Left lung (tissue), 10 donors: ENCODE measurements around the gene CALCB. TPM values are rescaled to one million over a fixed set of nuclear protein-coding genes. Genes with fewer than 3 reads are reported as not detected.
A peak's percentile ranks its signal among the peaks of the same experiment; 100 is the strongest.

Experiments
- ATAC-seq: fragments of 200-7000 bp; cut with Tn5 transposase; one replicate; pipeline ENCODE4 v1.9.1; 2020; ENCODE audit warnings: moderate library complexity
- DNase-seq, 4 donors: peaks; one replicate each; pipeline ENCODE4 v3.0.0-alpha.2; 2013 to 2020
- H3K27ac ChIP-seq, 2 donors: fragments of 200-600 bp; sonication (generic) in 1 of 2; one replicate each; pipeline versions ENCODE4 v1.5.0 to v1.8.0; 2020 to 2021
- H3K27me3 ChIP-seq, 2 donors: fragments of 200-600 bp; sonication (generic) in 1 of 2; one replicate each; pipeline versions ENCODE4 v1.5.0 to v1.8.0; 2020 to 2021
- H3K36me3 ChIP-seq, 2 donors: fragments of 200-600 bp; sonication (generic) in 1 of 2; one replicate each; pipeline versions ENCODE4 v1.5.0 to v1.8.0; 2020 to 2021
- H3K4me1 ChIP-seq, 2 donors: fragments of 200-600 bp; one replicate each; pipeline ENCODE4 v1.8.0; 2021
- H3K4me3 ChIP-seq, 2 donors: fragments of 200-600 bp; sonication (generic) in 1 of 2; one replicate each; pipeline versions ENCODE4 v1.5.0 to v1.8.0; 2020 to 2021; ENCODE audit warnings: mild to moderate bottlenecking in 1 of 2
- H3K9me3 ChIP-seq, 2 donors: fragments of 200-600 bp; sonication (generic) in 1 of 2; one replicate each; pipeline versions ENCODE4 v1.5.0 to v1.8.0; 2020 to 2021
- CTCF ChIP-seq, 2 donors: fragments of 200-600 bp; sonication (generic) in 1 of 2; IDR thresholded peaks; one replicate each; pipeline versions ENCODE4 v1.5.0 to v1.8.0; 2021; ENCODE audit warnings: antibody characterized with exemption in 2 of 2
- intact Hi-C, 2 donors: fragments of 100-400 bp; cut with DNase I; formaldehyde crosslinking; loops; one replicate each; pipeline versions ENCODE4 v1.11.2 to v1.14.2; 2022
- polyA plus RNA-seq, 6 donors: library from polyadenylated mRNA; unstranded; fragments of 120-200 nt; gene quantifications; one replicate each; pipeline ENCODE4 v1.2.1, GENCODE V29; 2013; ENCODE audit not compliant: insufficient read length in 6 of 6
- total RNA-seq, 2 donors: library from RNA; stranded (reverse); fragmentation: NEBNext Ultra II Directional; extraction: Animal tissue kit (Norgen Biotek cat#: 25700); gene quantifications; one replicate each; pipeline ENCODE4 v1.2.1, GENCODE V29; 2021
- donor health status: DM: no; HTN: yes; CAD: no.
- donor health status: DM: no; HTN: no; CAD: no.

The CALCB gene
- total and polyA plus RNA-seq, 8 donors, result 0.11 to 0.28 (median 0.17) TPM; not detected in 1

- Histone ChIP-seq H3K9me3 (no peaks in the 10 kb centered on the region), H3K4me3 (no peak overlapping the region), H3K4me1 (peaks cover 16 to 18% of the 10 kb centered on the region in 2 donors), H3K36me3 (no peaks in the 10 kb centered on the region), H3K27me3 (peaks cover 19 to 53% of the 10 kb centered on the region in 2 donors), H3K27ac (no peak overlapping the region)
- TF ChIP-seq CTCF (IDR thresholded peaks at IDR 0.05), result no peak
- peak in 1 of 4 donors; percentile 3 for DNase-seq
- intact Hi-C loops, result loop anchor here in 1 of 2 donors (10.0 kb wide), 1 partner anchor 170 kb away; no protein-coding TSS in a partner anchor
- ATAC-seq, result no peak
Observed at GRCh38 chr11:15075162-15075526, 1.8 kb downstream of the CALCB start.

GRCh38 chr11:15091175-15091574, 17.8 kb downstream of the CALCB start:
- DNase-seq, result no peak
- Histone ChIP-seq H3K4me1 (no peaks in the 10 kb centered on the region), H3K27ac (no peak overlapping the region), H3K4me3 (no peak overlapping the region), H3K9me3 (no peaks in the 10 kb centered on the region), H3K36me3 (no peaks in the 10 kb centered on the region), H3K27me3 (no peaks in the 10 kb centered on the region)
- ATAC-seq, result no peak
- intact Hi-C loops, result no loop called here
- TF ChIP-seq CTCF (IDR thresholded peaks at IDR 0.05), result no peak

GRCh38 chr11:15091625-15092024, 18.2 kb downstream of the CALCB start:
- TF ChIP-seq CTCF (IDR thresholded peaks at IDR 0.05), result no peak
- intact Hi-C loops, result no loop called here
- H3K9me3 ChIP-seq, result no peaks in the 10 kb centered on the region
- H3K27ac ChIP-seq, result no peak overlapping the region
- H3K36me3 ChIP-seq, result no peaks in the 10 kb centered on the region
- H3K27me3 ChIP-seq, result no peaks in the 10 kb centered on the region
- no peak for ATAC-seq
- DNase-seq, result no peak
- H3K4me1 ChIP-seq, result no peaks in the 10 kb centered on the region
- H3K4me3 ChIP-seq, result no peak overlapping the region

- TF ChIP-seq CTCF (IDR thresholded peaks at IDR 0.05), result no peak
- DNase-seq (no peak), ATAC-seq (no peak)
- H3K27ac ChIP-seq, result no peak overlapping the region
- no peaks in the 10 kb centered on the region for H3K36me3 ChIP-seq
- no peaks in the 10 kb centered on the region for H3K9me3 ChIP-seq
- no peaks in the 10 kb centered on the region for H3K27me3 ChIP-seq
- H3K4me3 ChIP-seq, result no peak overlapping the region
- no peaks in the 10 kb centered on the region for H3K4me1 ChIP-seq
- intact Hi-C loops, result no loop called here
Observed at GRCh38 chr11:15093432-15093831, 20.0 kb downstream of the CALCB start.

GRCh38 chr11:15095736-15096228, 22.4 kb downstream of the CALCB start:
- TF ChIP-seq CTCF (IDR thresholded peaks at IDR 0.05), result no peak
- Histone ChIP-seq H3K27ac (no peak overlapping the region), H3K36me3 (no peaks in the 10 kb centered on the region), H3K4me1 (no peaks in the 10 kb centered on the region), H3K4me3 (no peak overlapping the region), H3K9me3 (no peaks in the 10 kb centered on the region), H3K27me3 (no peaks in the 10 kb centered on the region)
- intact Hi-C loops, result no loop called here
- ATAC-seq (no peak), DNase-seq (no peak)
